Esophagus muscularis mucosa (tissue), 4 donors: Measurements from ENCODE around the gene SIK3. TPM values are rescaled to one million over a fixed set of nuclear protein-coding genes. Genes with fewer than 3 reads are reported as not detected.
A peak's percentile ranks its signal among the peaks of the same experiment; 100 is the strongest.

ENCODE experiments used
- DNase-seq: peaks from one replicate; pipeline ENCODE4 v3.0.0-alpha.2; 2017; ENCODE audit errors: extremely low spot score
- H3K27ac ChIP-seq, 4 donors: fragments of 200-600 bp; sonication (generic); replicated peaks in 1 of 4; 1 replicate in 3 of 4; 2 replicates in 1 of 4; pipeline ENCODE4 v1.5.1; 2016 to 2019; ENCODE audit warnings: mild to moderate bottlenecking in 1 of 4
- H3K27me3 ChIP-seq, 4 donors: fragments of 200-600 bp; sonication (generic); one replicate each; pipeline versions ENCODE4 v1.5.1 to v1.6.0; 2016 to 2019
- H3K36me3 ChIP-seq, 4 donors: fragments of 200-600 bp; sonication (generic); one replicate each; pipeline ENCODE4 v1.5.1; 2016 to 2019
- H3K4me1 ChIP-seq, 4 donors: fragments of 200-600 bp; sonication (generic); one replicate each; pipeline ENCODE4 v1.5.1; 2016 to 2019
- H3K4me3 ChIP-seq, 4 donors: fragments of 200-600 bp; sonication (generic); 1 replicate in 2 of 4; 2 replicates in 2 of 4; pipeline ENCODE4 v1.5.1; 2016 to 2019; ENCODE audit warnings: mild to moderate bottlenecking in 4 of 4, moderate library complexity in 1 of 4
- H3K9me3 ChIP-seq, 4 donors: fragments of 200-600 bp; sonication (generic); 1 replicate in 3 of 4; 2 replicates in 1 of 4; pipeline ENCODE4 v1.5.1; 2016 to 2019
- EP300 ChIP-seq: sonication (generic); formaldehyde crosslinking; IDR thresholded peaks from one replicate; pipeline ENCODE4 v1.6.1; 2017; ENCODE audit warnings: antibody characterized with exemption
- POLR2A ChIP-seq: fragments of 450-650 bp; IDR thresholded peaks from one replicate; pipeline ENCODE4 v1.6.1; 2017; ENCODE audit warnings: antibody characterized with exemption, moderate library complexity, mild to moderate bottlenecking, low read depth
- POLR2AphosphoS5 ChIP-seq, 2 donors: sonication (generic); formaldehyde crosslinking; IDR thresholded peaks; one replicate each; pipeline ENCODE4 v1.6.1; 2017; ENCODE audit warnings: antibody characterized with exemption in 2 of 2
- WGBS: methylation state at CpG from one replicate; pipeline ENCODE4 v1.1.5; 2018; 5-methylcytosine and 5-hydroxymethylcytosine counted together
- intact Hi-C: fragments of 100-400 bp; cut with DNase I; formaldehyde crosslinking; loops from one replicate; pipeline ENCODE4 v1.15.1; 2023
- total RNA-seq, 4 donors: library from RNA; depleted of rRNA; stranded (reverse); fragments of >200 nt; gene quantifications; one replicate each; pipeline versions ENCODE4 v1.1.0 to v1.2.1, GENCODE V29; 2016
- TF ChIP-seq, protein P1 (sequence below), 3 experiments: fragments of 200-600 bp in 2 of 3; fragments of 450-650 bp in 1 of 3; sonication (generic) in 2 of 3; IDR thresholded peaks; one replicate each; pipeline ENCODE4 v1.5.1; 2017 to 2019; ENCODE audit warnings: antibody characterized with exemption in 3 of 3, mild to moderate bottlenecking in 2 of 3, moderate library complexity in 1 of 3

Gene SIK3
- total RNA-seq, 4 donors from 2014 or later, result 39.5 to 53.5 (median 42.3) TPM

DNA sequence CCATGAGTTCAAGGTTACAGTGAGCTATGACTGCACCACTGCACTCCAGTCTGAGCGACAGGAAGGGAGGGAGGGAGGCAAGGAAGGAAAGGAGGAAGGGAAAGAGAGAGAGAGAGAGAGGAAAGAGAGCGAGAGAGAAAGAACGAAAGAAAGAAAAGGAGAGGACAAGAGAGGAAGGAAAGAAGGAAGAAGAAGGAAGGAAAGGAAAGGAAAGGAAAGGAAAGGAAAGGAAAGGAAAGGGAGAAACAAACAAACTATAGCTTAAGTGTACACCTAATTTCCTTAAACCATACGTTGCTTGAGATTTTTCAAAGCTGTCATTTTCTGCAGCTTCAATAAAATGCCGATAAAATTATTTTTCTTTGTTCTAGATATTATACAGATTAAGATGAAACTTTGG is 180.6 kb downstream of the SIK3 start:
- DNase-seq, result no peak
- intact Hi-C loops, result loop anchor here (10.0 kb wide), 1 partner anchor 57 kb away; no protein-coding TSS in a partner anchor
- H3K27ac ChIP-seq, result no peak overlapping the region
- WGBS, result 89% methylated on average over 5 of the region's 5 CpGs
- no peaks in the 10 kb centered on the region for H3K9me3 ChIP-seq
- no peak overlapping the region for H3K4me3 ChIP-seq
- no peaks in the 10 kb centered on the region for H3K27me3 ChIP-seq
- peaks cover 10 to 23% (median 15%) of the 10 kb centered on the region in 4 donors for H3K4me1 ChIP-seq
- no peak for TF ChIP-seq EP300
- TF ChIP-seq, protein P1, sequence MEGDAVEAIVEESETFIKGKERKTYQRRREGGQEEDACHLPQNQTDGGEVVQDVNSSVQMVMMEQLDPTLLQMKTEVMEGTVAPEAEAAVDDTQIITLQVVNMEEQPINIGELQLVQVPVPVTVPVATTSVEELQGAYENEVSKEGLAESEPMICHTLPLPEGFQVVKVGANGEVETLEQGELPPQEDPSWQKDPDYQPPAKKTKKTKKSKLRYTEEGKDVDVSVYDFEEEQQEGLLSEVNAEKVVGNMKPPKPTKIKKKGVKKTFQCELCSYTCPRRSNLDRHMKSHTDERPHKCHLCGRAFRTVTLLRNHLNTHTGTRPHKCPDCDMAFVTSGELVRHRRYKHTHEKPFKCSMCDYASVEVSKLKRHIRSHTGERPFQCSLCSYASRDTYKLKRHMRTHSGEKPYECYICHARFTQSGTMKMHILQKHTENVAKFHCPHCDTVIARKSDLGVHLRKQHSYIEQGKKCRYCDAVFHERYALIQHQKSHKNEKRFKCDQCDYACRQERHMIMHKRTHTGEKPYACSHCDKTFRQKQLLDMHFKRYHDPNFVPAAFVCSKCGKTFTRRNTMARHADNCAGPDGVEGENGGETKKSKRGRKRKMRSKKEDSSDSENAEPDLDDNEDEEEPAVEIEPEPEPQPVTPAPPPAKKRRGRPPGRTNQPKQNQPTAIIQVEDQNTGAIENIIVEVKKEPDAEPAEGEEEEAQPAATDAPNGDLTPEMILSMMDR (IDR thresholded peaks at IDR 0.05), result no peak
- TF ChIP-seq POLR2AphosphoS5 (IDR thresholded peaks at IDR 0.05), result no peak
- TF ChIP-seq POLR2A, result no peak
- peaks cover 0 to 5% (median 2%) of the 10 kb centered on the region in 4 donors for H3K36me3 ChIP-seq

DNA sequence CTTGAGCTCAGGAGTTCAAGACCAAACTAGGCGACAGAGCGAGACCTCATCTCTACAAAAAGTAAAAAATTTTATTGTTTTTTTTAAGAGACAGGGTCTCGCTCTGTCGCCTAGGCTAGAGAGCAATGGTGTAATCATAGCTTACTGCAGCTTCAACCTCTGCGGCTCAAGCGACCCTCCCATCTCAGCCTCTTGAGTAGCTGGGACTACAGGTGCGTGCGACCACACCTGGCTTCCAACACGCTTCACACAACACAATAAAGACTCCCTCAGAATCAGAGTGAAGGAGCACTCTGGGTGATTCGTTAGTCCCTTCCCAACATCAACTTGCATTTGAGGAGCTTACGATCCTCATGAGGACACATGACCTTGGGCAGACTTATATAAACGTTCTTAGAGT is 181.3 kb downstream of the SIK3 start:
- Histone ChIP-seq H3K36me3 (no peaks in the 10 kb centered on the region), H3K9me3 (no peaks in the 10 kb centered on the region), H3K27me3 (no peaks in the 10 kb centered on the region), H3K4me3 (no peak overlapping the region), H3K4me1 (peaks cover 12 to 30% (median 21%) of the 10 kb centered on the region in 4 donors), H3K27ac (no peak overlapping the region)
- 89% methylated on average over 12 of the region's 12 CpGs for WGBS
- no peak for DNase-seq
- TF ChIP-seq POLR2AphosphoS5 (IDR thresholded peaks at IDR 0.05) (no peak), POLR2A (no peak), EP300 (no peak)
- TF ChIP-seq, protein P1 (IDR thresholded peaks at IDR 0.05), result no peak
- intact Hi-C loops, result loop anchor here (10.0 kb wide), 1 partner anchor 58 kb away; no protein-coding TSS in a partner anchor

DNA sequence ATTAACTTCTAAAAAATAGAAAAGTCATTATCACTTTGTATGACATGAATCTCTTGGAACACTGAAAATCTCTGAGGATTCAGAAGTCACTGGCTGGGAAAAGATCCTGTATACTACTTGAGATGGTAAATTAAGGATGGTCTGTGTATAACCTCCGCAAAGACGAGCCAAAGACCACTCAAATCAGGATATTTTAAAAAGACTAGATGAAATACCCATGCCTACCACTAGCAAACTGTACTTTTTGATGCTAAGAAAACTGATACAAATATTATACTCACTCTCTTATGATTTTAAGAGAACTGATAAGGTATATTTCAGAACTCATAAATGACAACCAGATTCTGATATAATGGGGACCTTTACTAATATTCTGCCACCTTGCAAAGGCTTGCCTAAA is 182.2 kb downstream of the SIK3 start:
- intact Hi-C loops, result loop anchor here (10.0 kb wide), 1 partner anchor 59 kb away; no protein-coding TSS in a partner anchor
- no peaks in the 10 kb centered on the region for H3K9me3 ChIP-seq
- WGBS, result 98% methylated on average over 2 of the region's 2 CpGs
- no peaks in the 10 kb centered on the region for H3K27me3 ChIP-seq
- DNase-seq, result no peak
- peaks cover 12 to 35% (median 21%) of the 10 kb centered on the region in 4 donors for H3K4me1 ChIP-seq
- H3K36me3 ChIP-seq, result no peaks in the 10 kb centered on the region
- no peak overlapping the region for H3K27ac ChIP-seq
- TF ChIP-seq, protein P1 (IDR thresholded peaks at IDR 0.05), result peak in 1 of 3 experiments; percentile 3
- no peak for TF ChIP-seq EP300
- no peak overlapping the region for H3K4me3 ChIP-seq

DNA sequence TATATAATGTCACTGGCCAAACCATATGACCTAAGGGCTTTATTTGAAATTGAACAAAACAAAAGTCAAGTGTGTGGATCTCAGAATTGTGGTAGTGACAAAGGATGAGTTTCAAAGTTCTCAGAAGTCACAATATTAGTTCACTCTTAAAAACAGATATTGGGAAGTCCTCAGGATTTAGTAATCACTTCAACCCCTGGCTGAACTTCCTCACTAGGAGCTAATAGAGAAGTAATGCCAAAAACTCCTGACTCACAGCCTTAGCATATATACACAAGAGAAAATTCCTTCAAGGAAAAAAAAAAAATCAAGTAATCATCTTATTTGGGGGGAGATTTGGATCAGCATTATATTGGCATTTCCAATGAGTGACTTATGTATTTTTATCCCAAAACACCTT is 185.2 kb downstream of the SIK3 start:
- Histone ChIP-seq H3K36me3 (no peaks in the 10 kb centered on the region), H3K27ac (peak overlapping the region in 2 of 4 donors; percentile 0 to 17), H3K4me1 (peaks cover 12 to 43% (median 27%) of the 10 kb centered on the region in 4 donors), H3K4me3 (no peak overlapping the region), H3K9me3 (no peaks in the 10 kb centered on the region), H3K27me3 (no peaks in the 10 kb centered on the region)
- TF ChIP-seq, protein P1 (IDR thresholded peaks at IDR 0.05), result no peak
- TF ChIP-seq POLR2AphosphoS5 (IDR thresholded peaks at IDR 0.05), result no peak
- TF ChIP-seq POLR2A, result no peak
- no peak for TF ChIP-seq EP300
- intact Hi-C loops, result loop anchor here (10.0 kb wide), 1 partner anchor 62 kb away; no protein-coding TSS in a partner anchor
- DNase-seq, result no peak
